ENCODE results near the gene FAM111B.
"Not testable (repeated sequence)": the region's sequence is repeated elsewhere in the genome, so short reads cannot be mapped to it uniquely, and the experiment has no call there.

Gene FAM111B

GRCh38 chr11:59136551-59136950 is 29.5 kb downstream of the FAM111B start:
- not testable (repeated sequence) for H3K27ac Mint-ChIP-seq, H3K27me3 Mint-ChIP-seq, H3K4me3 Mint-ChIP-seq
- peaks cover 17% of the 10 kb centered on the region for H3K9me3 Mint-ChIP-seq
- peaks cover 12% of the 10 kb centered on the region for H3K4me1 Mint-ChIP-seq (ENCODE audit: low read depth)
- intact Hi-C loops (cut with micrococcal nuclease): loop anchor here (1.0 to 2.0 kb wide), 2 partner anchors 39 to 178 kb away; no protein-coding TSS in a partner anchor
- peaks cover 32% of the 10 kb centered on the region for H3K36me3 Mint-ChIP-seq (ENCODE audit: low read depth)

GRCh38 chr11:59137190-59137589 is 30.2 kb downstream of the FAM111B start:
- peaks cover 11% of the 10 kb centered on the region for H3K9me3 Mint-ChIP-seq
- no peaks in the 10 kb centered on the region for H3K27me3 Mint-ChIP-seq
- H3K4me3 Mint-ChIP-seq: no peak overlapping the region
- intact Hi-C loops (cut with micrococcal nuclease): loop anchor here (2.0 kb wide), 1 partner anchor 178 kb away; no protein-coding TSS in a partner anchor
- peaks cover 18% of the 10 kb centered on the region for H3K4me1 Mint-ChIP-seq (ENCODE audit: low read depth)
- H3K36me3 Mint-ChIP-seq (ENCODE audit: low read depth): peaks cover 26% of the 10 kb centered on the region
- no peak overlapping the region for H3K27ac Mint-ChIP-seq

GRCh38 chr11:59138643-59139042 is 31.6 kb downstream of the FAM111B start:
- Mint-ChIP-seq H3K4me3 (no peak overlapping the region), H3K36me3 (ENCODE audit: low read depth) (peaks cover 24% of the 10 kb centered on the region), H3K9me3 (no peaks in the 10 kb centered on the region), H3K27ac (no peak overlapping the region), H3K27me3 (no peaks in the 10 kb centered on the region), H3K4me1 (ENCODE audit: low read depth) (peaks cover 31% of the 10 kb centered on the region)
- intact Hi-C loops (cut with micrococcal nuclease): no loop called here

- Mint-ChIP-seq H3K4me3 (no peak overlapping the region), H3K27me3 (no peaks in the 10 kb centered on the region), H3K27ac (peak overlapping the region; percentile 91), H3K36me3 (ENCODE audit: low read depth) (peaks cover 18% of the 10 kb centered on the region), H3K4me1 (ENCODE audit: low read depth) (peaks cover 52% of the 10 kb centered on the region), H3K9me3 (no peaks in the 10 kb centered on the region)
- intact Hi-C loops (cut with micrococcal nuclease): no loop called here
Measured at GRCh38 chr11:59141191-59141590, 34.2 kb downstream of the FAM111B start.

GRCh38 chr11:59141673-59142460 is 34.8 kb downstream of the FAM111B start:
- H3K4me1 Mint-ChIP-seq (ENCODE audit: low read depth): peaks cover 54% of the 10 kb centered on the region
- peak overlapping the region; percentile 91 for H3K27ac Mint-ChIP-seq
- intact Hi-C loops (cut with micrococcal nuclease): no loop called here
- peak overlapping the region; percentile 96 for H3K4me3 Mint-ChIP-seq
- H3K9me3 Mint-ChIP-seq: no peaks in the 10 kb centered on the region
- peaks cover 19% of the 10 kb centered on the region for H3K36me3 Mint-ChIP-seq (ENCODE audit: low read depth)
- no peaks in the 10 kb centered on the region for H3K27me3 Mint-ChIP-seq

GRCh38 chr11:59142530-59143507 is 35.8 kb downstream of the FAM111B start, which contains the start of gene FAM111A:
FAM111A (plus strand) TSS chr11:59142856; CDS start chr11:59148873, 6,017 bp downstream.
- no peaks in the 10 kb centered on the region for H3K9me3 Mint-ChIP-seq
- peaks cover 57% of the 10 kb centered on the region for H3K4me1 Mint-ChIP-seq (ENCODE audit: low read depth)
- H3K4me3 Mint-ChIP-seq: peak within 1 kb of the TSS; percentile 96
- peaks cover 24% of the 10 kb centered on the region for H3K36me3 Mint-ChIP-seq (ENCODE audit: low read depth)
- peak within 1 kb of the TSS; percentile 91 for H3K27ac Mint-ChIP-seq
- no peaks in the 10 kb centered on the region for H3K27me3 Mint-ChIP-seq
- intact Hi-C loops (cut with micrococcal nuclease): no loop called here

GRCh38 chr11:59144096-59144495 is 37.1 kb downstream of the FAM111B start:
- H3K4me3 Mint-ChIP-seq: peak overlapping the region; percentile 96
- H3K9me3 Mint-ChIP-seq: no peaks in the 10 kb centered on the region
- peaks cover 35% of the 10 kb centered on the region for H3K36me3 Mint-ChIP-seq (ENCODE audit: low read depth)
- intact Hi-C loops (cut with micrococcal nuclease): loop anchor here (2.0 kb wide), 1 partner anchor 565 kb away; the partner anchor contains the start of gene ZFP91
- H3K27ac Mint-ChIP-seq: peak overlapping the region; percentile 91
- H3K27me3 Mint-ChIP-seq: no peaks in the 10 kb centered on the region
- H3K4me1 Mint-ChIP-seq (ENCODE audit: low read depth): peaks cover 57% of the 10 kb centered on the region

- peak overlapping the region; percentile 91 for H3K27ac Mint-ChIP-seq
- intact Hi-C loops (cut with micrococcal nuclease): loop anchor here (2.0 kb wide), 1 partner anchor 566 kb away; the partner anchor contains the start of gene ZFP91
- H3K4me1 Mint-ChIP-seq (ENCODE audit: low read depth): peaks cover 57% of the 10 kb centered on the region
- H3K27me3 Mint-ChIP-seq: no peaks in the 10 kb centered on the region
- H3K36me3 Mint-ChIP-seq (ENCODE audit: low read depth): peaks cover 39% of the 10 kb centered on the region
- peak overlapping the region; percentile 96 for H3K4me3 Mint-ChIP-seq
- no peaks in the 10 kb centered on the region for H3K9me3 Mint-ChIP-seq
Measured at GRCh38 chr11:59144579-59145345, 37.7 kb downstream of the FAM111B start.

- intact Hi-C loops (cut with micrococcal nuclease): loop anchor here (2.0 kb wide), 1 partner anchor 567 kb away; the partner anchor contains the start of gene ZFP91
- H3K9me3 Mint-ChIP-seq: no peaks in the 10 kb centered on the region
- H3K4me1 Mint-ChIP-seq (ENCODE audit: low read depth): peaks cover 57% of the 10 kb centered on the region
- H3K36me3 Mint-ChIP-seq (ENCODE audit: low read depth): peaks cover 42% of the 10 kb centered on the region
- no peaks in the 10 kb centered on the region for H3K27me3 Mint-ChIP-seq
- H3K4me3 Mint-ChIP-seq: peak overlapping the region; percentile 96
- H3K27ac Mint-ChIP-seq: peak overlapping the region; percentile 91
Measured at GRCh38 chr11:59145534-59145933, 38.5 kb downstream of the FAM111B start.

GRCh38 chr11:59151761-59152160 is 44.7 kb downstream of the FAM111B start:
- H3K27ac Mint-ChIP-seq: peak overlapping the region; percentile 2
- peaks cover 18% of the 10 kb centered on the region for H3K4me1 Mint-ChIP-seq (ENCODE audit: low read depth)
- no peaks in the 10 kb centered on the region for H3K9me3 Mint-ChIP-seq
- intact Hi-C loops (cut with micrococcal nuclease): no loop called here
- H3K36me3 Mint-ChIP-seq (ENCODE audit: low read depth): peaks cover 49% of the 10 kb centered on the region
- H3K4me3 Mint-ChIP-seq: no peak overlapping the region
- H3K27me3 Mint-ChIP-seq: no peaks in the 10 kb centered on the region

- Mint-ChIP-seq H3K27me3 (no peaks in the 10 kb centered on the region), H3K4me3 (peak overlapping the region; percentile 24), H3K9me3 (no peaks in the 10 kb centered on the region), H3K4me1 (ENCODE audit: low read depth) (peaks cover 14% of the 10 kb centered on the region), H3K27ac (peak overlapping the region; percentile 2), H3K36me3 (ENCODE audit: low read depth) (peaks cover 43% of the 10 kb centered on the region)
- intact Hi-C loops (cut with micrococcal nuclease): no loop called here
Measured at GRCh38 chr11:59152312-59152951, 45.4 kb downstream of the FAM111B start.

GRCh38 chr11:59154610-59155009 is 47.6 kb downstream of the FAM111B start:
- peaks cover 23% of the 10 kb centered on the region for H3K36me3 Mint-ChIP-seq (ENCODE audit: low read depth)
- no peak overlapping the region for H3K4me3 Mint-ChIP-seq
- H3K27me3 Mint-ChIP-seq: no peaks in the 10 kb centered on the region
- H3K9me3 Mint-ChIP-seq: no peaks in the 10 kb centered on the region
- H3K27ac Mint-ChIP-seq: no peak overlapping the region
- intact Hi-C loops (cut with micrococcal nuclease): loop anchor here (5.0 kb wide), 1 partner anchor 97 kb away; no protein-coding TSS in a partner anchor
- peaks cover 26% of the 10 kb centered on the region for H3K4me1 Mint-ChIP-seq (ENCODE audit: low read depth)
